22Rv1 (cell line): ENCODE measurements around the gene GPI.

Source experiments
- H3K27ac ChIP-seq: fragments of 450-650 bp; 2 replicates; pipeline ENCODE4 v1.5.1; 2017
- ZFX ChIP-seq: fragments of 450-650 bp; IDR thresholded peaks from 2 replicates; pipeline ENCODE4 v1.6.1; 2017; ENCODE audit warnings: antibody characterized with exemption, borderline replicate concordance
- TF ChIP-seq, protein P1 (sequence below): fragments of 450-650 bp; IDR thresholded peaks from 2 replicates; pipeline ENCODE4 v1.5.1; 2017; ENCODE audit warnings: mild to moderate bottlenecking

GPI gene

DNA sequence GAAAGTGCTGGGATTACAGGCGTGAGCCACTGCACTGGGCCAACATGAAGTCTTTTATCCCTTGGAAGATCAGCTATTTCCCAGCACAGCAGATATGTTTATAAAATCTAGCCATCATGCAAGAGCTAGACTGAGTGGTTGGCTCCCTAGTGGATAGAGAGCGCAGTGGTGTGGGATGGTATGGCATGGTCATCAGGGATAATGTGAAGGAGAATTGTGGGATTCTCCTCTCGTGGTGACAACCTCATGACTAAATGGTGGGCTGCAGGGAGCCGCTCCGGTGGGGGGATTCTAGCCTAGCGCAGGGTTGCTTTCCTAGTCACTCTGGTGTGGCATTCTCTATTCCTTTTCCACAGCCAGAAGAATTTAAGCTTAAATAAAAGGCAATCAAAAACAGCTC lies 43.3 kb upstream of the GPI start:
- H3K27ac ChIP-seq = no peak overlapping the region
- TF ChIP-seq, protein P1, sequence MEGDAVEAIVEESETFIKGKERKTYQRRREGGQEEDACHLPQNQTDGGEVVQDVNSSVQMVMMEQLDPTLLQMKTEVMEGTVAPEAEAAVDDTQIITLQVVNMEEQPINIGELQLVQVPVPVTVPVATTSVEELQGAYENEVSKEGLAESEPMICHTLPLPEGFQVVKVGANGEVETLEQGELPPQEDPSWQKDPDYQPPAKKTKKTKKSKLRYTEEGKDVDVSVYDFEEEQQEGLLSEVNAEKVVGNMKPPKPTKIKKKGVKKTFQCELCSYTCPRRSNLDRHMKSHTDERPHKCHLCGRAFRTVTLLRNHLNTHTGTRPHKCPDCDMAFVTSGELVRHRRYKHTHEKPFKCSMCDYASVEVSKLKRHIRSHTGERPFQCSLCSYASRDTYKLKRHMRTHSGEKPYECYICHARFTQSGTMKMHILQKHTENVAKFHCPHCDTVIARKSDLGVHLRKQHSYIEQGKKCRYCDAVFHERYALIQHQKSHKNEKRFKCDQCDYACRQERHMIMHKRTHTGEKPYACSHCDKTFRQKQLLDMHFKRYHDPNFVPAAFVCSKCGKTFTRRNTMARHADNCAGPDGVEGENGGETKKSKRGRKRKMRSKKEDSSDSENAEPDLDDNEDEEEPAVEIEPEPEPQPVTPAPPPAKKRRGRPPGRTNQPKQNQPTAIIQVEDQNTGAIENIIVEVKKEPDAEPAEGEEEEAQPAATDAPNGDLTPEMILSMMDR = no peak
- no peak for TF ChIP-seq ZFX

DNA sequence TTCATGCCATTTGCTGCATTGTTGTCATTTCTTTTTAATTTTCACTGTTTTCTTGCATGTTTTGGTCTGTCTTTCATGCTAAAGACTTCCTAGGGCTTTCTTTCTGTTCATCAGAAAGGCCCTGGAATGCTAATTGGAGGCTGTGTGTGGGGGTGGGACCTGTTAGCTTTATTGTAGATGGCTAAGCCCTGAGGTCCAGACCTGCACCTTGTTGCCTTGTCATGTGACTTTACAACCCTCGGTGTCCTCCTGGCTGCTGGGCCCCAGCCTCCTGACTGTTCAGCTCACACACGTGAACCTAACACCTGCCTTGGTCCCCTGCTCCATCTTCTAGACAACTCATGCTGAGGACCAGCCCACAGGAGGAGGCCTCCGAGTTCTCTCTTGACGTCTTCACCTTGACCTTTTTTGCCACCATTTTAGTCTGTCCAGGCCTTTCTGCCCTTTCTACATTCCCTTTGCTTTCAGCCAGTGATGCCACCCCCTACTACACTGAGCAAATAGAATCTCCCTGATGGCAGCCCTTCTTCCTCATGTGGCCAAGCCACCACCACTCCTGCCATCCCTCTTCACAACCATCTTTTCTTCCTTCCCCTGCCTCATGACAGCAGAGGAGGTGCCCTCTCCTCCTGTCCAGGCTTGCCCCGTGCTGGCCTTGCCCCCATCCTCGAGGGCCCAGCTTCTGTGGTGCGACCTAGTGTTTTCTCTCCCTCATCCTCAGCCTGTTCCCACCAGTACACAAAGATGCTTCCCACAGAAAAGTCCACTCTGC lies 41.4 kb upstream of the GPI start:
- H3K27ac ChIP-seq = no peak overlapping the region
- TF ChIP-seq, protein P1 = no peak
- no peak for TF ChIP-seq ZFX

- no peak for TF ChIP-seq ZFX
- TF ChIP-seq, protein P1 = no peak
- no peak overlapping the region for H3K27ac ChIP-seq
Measured at GRCh38 chr19:34324320-34324719, 40.7 kb upstream of the GPI start.

GRCh38 chr19:34325181-34325580 lies 39.8 kb upstream of the GPI start:
- H3K27ac ChIP-seq = no peak overlapping the region
- TF ChIP-seq ZFX = no peak
- TF ChIP-seq, protein P1 = no peak

DNA sequence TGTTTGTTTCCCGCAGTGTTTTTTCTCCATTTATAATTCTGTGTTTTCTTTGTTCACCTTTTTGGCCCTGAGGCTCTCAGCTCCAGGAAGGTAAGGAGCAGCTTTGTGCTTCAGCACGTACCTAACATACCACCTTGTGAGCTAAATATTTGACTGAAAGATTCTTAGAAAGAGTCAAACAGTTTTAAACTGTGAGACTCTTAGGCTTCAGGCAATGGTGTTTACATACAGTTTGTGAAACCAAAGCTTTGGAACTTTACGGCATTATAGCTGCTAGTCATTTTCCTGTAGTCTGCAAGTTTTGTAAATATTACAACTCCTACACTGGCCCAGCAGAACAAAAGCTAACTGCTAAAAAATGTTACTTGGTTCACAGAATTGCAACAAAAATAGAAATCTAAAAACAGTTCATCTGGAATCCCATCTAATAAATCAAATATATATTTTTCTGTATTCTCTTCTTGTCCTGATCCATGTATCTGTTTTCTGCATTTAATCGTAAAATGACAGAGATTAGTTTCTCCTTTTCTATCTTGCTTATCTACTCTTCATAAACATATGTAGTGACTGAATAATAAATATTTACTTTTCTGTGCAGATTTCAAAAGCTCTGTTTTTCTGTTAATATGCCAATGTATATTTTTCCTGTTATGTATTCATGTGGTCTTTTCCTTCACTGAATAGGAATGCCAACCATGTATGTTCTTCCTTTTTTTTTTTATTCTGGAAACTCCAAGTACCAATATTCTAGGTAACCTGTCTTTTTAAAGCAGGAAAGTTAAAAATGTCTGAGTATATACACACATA lies 38.8 kb upstream of the GPI start:
- no peak overlapping the region for H3K27ac ChIP-seq
- TF ChIP-seq, protein P1 = no peak
- no peak for TF ChIP-seq ZFX

DNA sequence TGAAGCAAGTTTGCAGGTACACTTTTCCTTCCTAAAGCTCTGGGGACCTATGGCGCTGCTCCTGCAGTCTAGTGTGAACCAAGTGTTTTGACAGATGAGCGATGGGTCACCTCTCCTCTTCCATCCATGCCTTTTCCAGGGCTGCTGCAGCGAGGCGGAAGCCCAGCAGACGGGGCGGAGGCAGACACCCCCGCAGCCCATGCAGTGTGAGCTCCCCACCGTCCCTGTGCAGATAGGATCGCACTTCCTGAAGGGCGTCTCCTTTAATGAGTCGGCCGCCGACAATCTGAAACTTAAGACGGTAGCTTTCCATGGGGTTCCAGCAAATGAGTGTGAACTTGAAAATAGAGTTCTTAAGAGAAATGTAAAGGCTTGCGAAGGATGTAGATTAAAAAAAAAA lies 37.1 kb upstream of the GPI start:
- no peak for TF ChIP-seq ZFX
- TF ChIP-seq, protein P1 = no peak
- H3K27ac ChIP-seq = no peak overlapping the region

GRCh38 chr19:34328982-34329381 lies 36.0 kb upstream of the GPI start:
- H3K27ac ChIP-seq = no peak overlapping the region
- no peak for TF ChIP-seq ZFX
- TF ChIP-seq, protein P1 = no peak
